ENCODE data around the gene C20orf204. TPM values are rescaled to one million over a fixed set of nuclear protein-coding genes. Genes with fewer than 3 reads are reported as not detected.

Gene C20orf204
- total and polyA plus RNA-seq, 2 experiments from 2014 or later: 0.14 to 0.32 TPM

DNA sequence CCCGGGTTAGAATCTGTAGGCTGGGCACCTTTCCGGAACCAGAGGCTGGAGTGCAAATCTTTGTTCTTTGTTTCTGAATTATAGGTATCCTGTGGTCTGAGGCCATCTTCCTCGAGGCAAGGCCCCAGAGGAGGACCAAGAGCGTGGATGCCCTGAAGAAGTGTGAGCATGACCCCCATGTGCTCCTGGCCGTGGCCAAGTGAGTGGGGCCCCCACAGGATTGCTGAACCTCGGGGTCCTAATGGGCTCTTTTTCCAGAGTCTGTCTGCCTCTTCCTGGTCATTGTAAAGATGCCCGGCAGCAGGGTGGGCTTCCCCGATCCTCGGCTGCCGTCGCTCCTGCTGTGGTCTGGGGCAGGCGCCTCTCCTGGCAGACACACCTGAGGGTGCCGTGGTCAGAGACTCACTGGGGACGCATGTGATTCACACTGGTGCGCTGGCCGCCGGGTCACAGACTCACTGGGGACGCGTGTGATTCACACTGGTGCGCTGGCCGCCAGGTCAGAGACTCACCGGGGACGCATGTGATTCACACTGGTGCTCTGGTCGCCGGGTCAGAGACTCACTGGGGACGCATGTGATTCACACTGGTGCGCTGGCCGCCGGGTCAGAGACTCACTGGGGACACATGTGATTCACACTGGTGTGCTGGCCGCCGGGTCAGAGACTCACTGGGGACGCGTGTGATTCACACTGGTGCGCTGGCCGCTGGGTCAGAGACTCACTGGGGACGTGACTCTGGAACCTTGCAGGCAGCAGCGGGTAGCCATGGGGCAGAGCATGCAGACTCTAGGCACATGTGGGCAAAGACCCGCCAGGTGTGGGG is 6.5 kb upstream of the C20orf204 start:
- DNase-seq: no peak
- no peaks in the 10 kb centered on the region for H3K9me3 ChIP-seq (ENCODE audit: low read depth)
- no peak overlapping the region for H3K4me3 ChIP-seq
- no peak overlapping the region for H3K4me2 ChIP-seq (ENCODE audit: unreplicated experiment)
- in situ Hi-C loops (cut with MboI): no loop called here
- H3K9me2 ChIP-seq (ENCODE audit: insufficient read depth): no peaks in the 10 kb centered on the region
- H3K27ac ChIP-seq: no peak overlapping the region
- no peaks in the 10 kb centered on the region for H3F3A ChIP-seq (ENCODE audit: insufficient read depth)
- H4K20me1 ChIP-seq (ENCODE audit: insufficient read depth): no peaks in the 10 kb centered on the region
- whole genome bisulfite sequencing, 2 experiments (ENCODE audit: low coverage in 1 of 2, low lambda C conversion rate in 2 of 2, missing lambda C conversion rate in 2 of 2): 92 to 95% methylated on average over 33 to 38 of the region's 38 CpGs
- H3K79me2 ChIP-seq (ENCODE audit: insufficient read depth): no peaks in the 10 kb centered on the region
- H3K36me3 ChIP-seq (ENCODE audit: low read depth): peaks cover 18% of the 10 kb centered on the region; the same call in 1 of the 2 replicates
- H3K27me3 ChIP-seq (replicated peaks; ENCODE audit: insufficient read depth): no peaks in the 10 kb centered on the region
- H3K9ac ChIP-seq: no peak overlapping the region
- TF ChIP-seq EZH2phosphoT487 (IDR thresholded peaks at IDR 0.05; ENCODE audit: insufficient read depth, low read depth) (no peak), EZH2 (IDR thresholded peaks at IDR 0.05; ENCODE audit: insufficient read depth, poor library complexity, severe bottlenecking) (no peak)
- H3K4me1 ChIP-seq (ENCODE audit: insufficient read depth): no peaks in the 10 kb centered on the region
- no peak overlapping the region for H2AFZ ChIP-seq

DNA sequence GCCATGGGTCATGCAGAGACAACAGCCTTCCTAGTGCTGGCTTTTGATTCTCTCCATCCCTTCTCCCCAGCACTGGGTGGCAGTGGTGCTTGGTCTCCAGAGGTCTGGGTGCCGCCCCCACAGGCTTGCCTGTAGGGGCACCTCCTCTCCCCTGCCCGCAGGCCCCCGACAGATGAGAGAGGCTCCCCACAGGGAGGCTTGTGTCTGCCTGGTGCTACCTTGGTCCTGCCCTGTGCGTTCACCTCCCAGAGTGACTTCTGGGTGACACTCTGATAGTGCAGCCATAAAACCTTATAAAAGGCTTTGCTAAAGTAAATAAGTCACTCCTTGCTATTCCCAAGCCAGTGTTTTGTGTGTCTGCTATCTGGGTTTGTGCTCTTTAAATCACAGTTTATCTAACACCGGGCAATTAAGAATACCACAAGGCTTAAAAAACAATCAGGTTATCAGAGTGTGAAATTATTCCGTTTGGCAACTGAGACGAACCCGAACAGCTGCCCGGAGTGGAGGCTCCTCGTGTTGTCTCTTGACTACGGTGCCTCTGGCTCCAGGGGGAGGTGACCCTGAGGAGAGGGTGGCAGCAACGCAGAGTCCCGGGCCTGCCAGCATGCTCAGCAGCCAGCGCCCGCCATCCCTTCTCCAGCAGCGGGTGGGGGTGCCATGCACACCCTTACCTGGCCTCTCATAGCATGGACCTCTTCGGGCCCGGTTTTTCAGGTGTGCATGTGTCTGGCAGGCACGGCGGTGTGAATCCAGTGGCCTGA is 5.4 kb upstream of the C20orf204 start:
- Histone ChIP-seq H3K36me3 (ENCODE audit: low read depth) (peaks cover 14% of the 10 kb centered on the region; the same call in 1 of the 2 replicates), H3K4me3 (no peak overlapping the region), H3K4me2 (ENCODE audit: unreplicated experiment) (no peak overlapping the region), H3K79me2 (ENCODE audit: insufficient read depth) (no peaks in the 10 kb centered on the region), H3K27ac (no peak overlapping the region), H3K9me2 (ENCODE audit: insufficient read depth) (no peaks in the 10 kb centered on the region), H2AFZ (no peak overlapping the region), H4K20me1 (ENCODE audit: insufficient read depth) (no peaks in the 10 kb centered on the region), H3K4me1 (ENCODE audit: insufficient read depth) (no peaks in the 10 kb centered on the region), H3K9ac (no peak overlapping the region), H3K27me3 (replicated peaks; ENCODE audit: insufficient read depth) (no peaks in the 10 kb centered on the region), H3K9me3 (ENCODE audit: low read depth) (no peaks in the 10 kb centered on the region), H3F3A (ENCODE audit: insufficient read depth) (no peaks in the 10 kb centered on the region)
- in situ Hi-C loops (cut with MboI): no loop called here
- WGBS, 2 experiments (ENCODE audit: low coverage in 1 of 2, low lambda C conversion rate in 2 of 2, missing lambda C conversion rate in 2 of 2): 97% methylated on average over 19 to 20 of the region's 20 CpGs
- no peak for TF ChIP-seq EZH2 (IDR thresholded peaks at IDR 0.05; ENCODE audit: insufficient read depth, poor library complexity, severe bottlenecking)
- TF ChIP-seq EZH2phosphoT487 (IDR thresholded peaks at IDR 0.05; ENCODE audit: insufficient read depth, low read depth): no peak
- DNase-seq: no peak

DNA sequence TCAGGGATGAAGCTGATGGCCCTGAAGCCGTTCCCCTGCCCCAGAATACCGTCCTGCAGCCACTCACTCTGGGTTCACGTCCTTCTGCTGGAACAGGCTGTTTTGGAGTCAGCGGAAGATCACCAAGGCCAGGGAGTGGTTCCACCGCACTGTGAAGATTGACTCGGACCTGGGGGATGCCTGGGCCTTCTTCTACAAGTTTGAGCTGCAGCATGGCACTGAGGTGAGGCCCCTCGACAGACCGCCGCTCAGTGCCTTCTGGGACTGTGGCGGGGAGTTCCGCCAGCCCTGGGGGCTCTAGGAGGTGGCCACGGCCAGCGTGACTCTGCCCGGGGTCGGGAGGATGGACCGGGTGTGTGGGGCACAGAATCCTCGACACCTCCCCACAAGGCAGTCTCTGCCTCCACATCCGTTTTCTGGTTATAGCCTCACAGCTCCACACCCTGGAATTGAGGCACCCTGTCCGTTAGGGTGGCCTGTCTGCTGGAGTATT is 4.1 kb upstream of the C20orf204 start:
- no peaks in the 10 kb centered on the region for H3K27me3 ChIP-seq (replicated peaks; ENCODE audit: insufficient read depth)
- H3K36me3 ChIP-seq (ENCODE audit: low read depth): peaks cover 8% of the 10 kb centered on the region; the same call in 1 of the 2 replicates
- no peaks in the 10 kb centered on the region for H3K9me2 ChIP-seq (ENCODE audit: insufficient read depth)
- no peak overlapping the region for H3K9ac ChIP-seq
- no peaks in the 10 kb centered on the region for H3K79me2 ChIP-seq (ENCODE audit: insufficient read depth)
- no peaks in the 10 kb centered on the region for H3K4me1 ChIP-seq (ENCODE audit: insufficient read depth)
- no peak overlapping the region for H2AFZ ChIP-seq
- H4K20me1 ChIP-seq (ENCODE audit: insufficient read depth): no peaks in the 10 kb centered on the region
- in situ Hi-C loops (cut with MboI): no loop called here
- no peak for DNase-seq
- no peak for TF ChIP-seq EZH2 (IDR thresholded peaks at IDR 0.05; ENCODE audit: insufficient read depth, poor library complexity, severe bottlenecking)
- no peak for TF ChIP-seq EZH2phosphoT487 (IDR thresholded peaks at IDR 0.05; ENCODE audit: insufficient read depth, low read depth)
- H3K9me3 ChIP-seq (ENCODE audit: low read depth): no peaks in the 10 kb centered on the region
- H3F3A ChIP-seq (ENCODE audit: insufficient read depth): no peaks in the 10 kb centered on the region
- no peak overlapping the region for H3K4me2 ChIP-seq (ENCODE audit: unreplicated experiment)
- no peak overlapping the region for H3K4me3 ChIP-seq
- H3K27ac ChIP-seq: no peak overlapping the region
- WGBS, 2 experiments (ENCODE audit: low coverage in 1 of 2, low lambda C conversion rate in 2 of 2, missing lambda C conversion rate in 2 of 2): 92 to 93% methylated on average over 19 of the region's 19 CpGs

DNA sequence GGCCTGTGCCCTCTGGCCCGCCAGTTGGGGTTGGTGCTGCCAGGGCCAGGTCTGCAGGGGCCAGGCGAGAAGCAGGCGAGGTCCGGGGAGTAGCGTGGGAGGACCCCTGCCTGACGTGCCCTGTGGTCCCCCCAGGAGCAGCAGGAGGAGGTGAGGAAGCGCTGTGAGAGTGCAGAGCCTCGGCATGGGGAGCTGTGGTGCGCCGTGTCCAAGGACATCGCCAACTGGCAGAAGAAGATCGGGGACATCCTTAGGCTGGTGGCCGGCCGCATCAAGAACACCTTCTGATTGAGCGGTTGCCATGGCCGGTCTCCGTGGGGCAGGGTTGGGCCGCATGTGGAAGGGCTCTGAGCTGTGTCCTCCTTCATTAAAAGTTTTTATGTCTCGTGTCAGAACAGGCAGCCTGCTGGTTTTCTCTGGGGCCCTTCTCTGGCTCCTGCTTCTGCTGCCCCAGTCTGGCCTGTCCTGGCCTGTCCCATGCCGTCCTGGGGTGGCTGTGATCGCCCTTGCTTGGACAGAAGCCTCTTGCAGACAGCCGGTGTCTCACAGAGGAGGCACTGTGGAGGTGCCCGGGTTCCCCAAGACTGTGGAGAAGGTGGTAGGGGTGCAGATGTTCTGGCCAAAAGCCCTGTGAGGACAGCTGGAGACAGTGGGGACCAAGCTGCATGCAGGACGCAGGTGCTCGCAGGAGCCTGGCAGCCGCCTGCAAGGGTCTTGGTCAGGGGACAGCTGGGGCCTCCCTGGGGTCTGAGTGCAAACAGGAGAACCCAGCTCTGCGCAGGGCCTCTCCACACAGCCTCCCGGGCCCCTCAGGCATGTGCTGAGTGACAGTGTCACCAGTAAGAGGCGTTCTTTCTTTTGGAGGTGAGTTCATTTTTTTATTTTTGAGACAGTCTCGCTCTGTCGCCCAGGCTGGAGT is 3.0 kb upstream of the C20orf204 start:
- Histone ChIP-seq H3K4me1 (ENCODE audit: insufficient read depth) (no peaks in the 10 kb centered on the region), H3K9ac (no peak overlapping the region), H3K79me2 (ENCODE audit: insufficient read depth) (no peaks in the 10 kb centered on the region), H3K4me3 (no peak overlapping the region), H2AFZ (no peak overlapping the region), H4K20me1 (ENCODE audit: insufficient read depth) (no peaks in the 10 kb centered on the region), H3K4me2 (ENCODE audit: unreplicated experiment) (no peak overlapping the region), H3K9me3 (ENCODE audit: low read depth) (no peaks in the 10 kb centered on the region), H3K27me3 (replicated peaks; ENCODE audit: insufficient read depth) (no peaks in the 10 kb centered on the region), H3K36me3 (ENCODE audit: low read depth) (peaks cover 7% of the 10 kb centered on the region; the same call in 1 of the 2 replicates), H3K27ac (no peak overlapping the region), H3F3A (ENCODE audit: insufficient read depth) (no peaks in the 10 kb centered on the region), H3K9me2 (ENCODE audit: insufficient read depth) (no peaks in the 10 kb centered on the region)
- 89 to 90% methylated on average over 28 to 31 of the region's 31 CpGs for WGBS, 2 experiments (ENCODE audit: low coverage in 1 of 2, low lambda C conversion rate in 2 of 2, missing lambda C conversion rate in 2 of 2)
- no peak for DNase-seq
- TF ChIP-seq EZH2phosphoT487 (IDR thresholded peaks at IDR 0.05; ENCODE audit: insufficient read depth, low read depth) (no peak), EZH2 (IDR thresholded peaks at IDR 0.05; ENCODE audit: insufficient read depth, poor library complexity, severe bottlenecking) (no peak)
- in situ Hi-C loops (cut with MboI): no loop called here
